Fibroblast of lung (primary cell): ENCODE results near the gene KCNH1. TPM values are rescaled to one million over a fixed set of nuclear protein-coding genes. Genes with fewer than 3 reads are reported as not detected.

Experiments used
- DNase-seq, 2 donors: peaks; one replicate each; pipeline versions ENCODE4 v3.0.0 to v3.0.0-alpha.2; 2010; ENCODE audit warnings: low read depth in 2 of 2
- H2AFZ ChIP-seq: 2 replicates; pipeline ENCODE4 v1.5.1; 2012; ENCODE audit warnings: low read length, control low read depth, inconsistent platforms
- H3K27ac ChIP-seq: 2 replicates; pipeline ENCODE4 v1.5.1; 2011; ENCODE audit warnings: low read length, control low read depth; ENCODE audit not compliant: insufficient read depth
- H3K27me3 ChIP-seq: 2 replicates; pipeline ENCODE4 v1.5.1; 2011; ENCODE audit warnings: mild to moderate bottlenecking, low read length; ENCODE audit not compliant: control insufficient read depth, insufficient read depth
- H3K36me3 ChIP-seq: 2 replicates; pipeline ENCODE4 v1.5.1; 2011; ENCODE audit warnings: low read length; ENCODE audit not compliant: control insufficient read depth, insufficient read depth
- H3K4me1 ChIP-seq: 2 replicates; pipeline ENCODE4 v1.5.1; 2011; ENCODE audit warnings: low read length; ENCODE audit not compliant: control insufficient read depth, insufficient read depth; ENCODE audit errors: extremely low read depth
- H3K4me2 ChIP-seq: 2 replicates; pipeline ENCODE4 v1.5.1; 2011; ENCODE audit warnings: low read length, control low read depth; ENCODE audit not compliant: insufficient read depth; ENCODE audit errors: extremely low read depth
- H3K4me3 ChIP-seq, 4 experiments: fragments of 200-600 bp in 1 of 4; sonication (generic) in 1 of 4; replicated peaks in 1 of 4; 2 replicates each; pipeline ENCODE4 v1.5.1; 2011 to 2016; ENCODE audit warnings: low read length in 4 of 4, low read depth in 3 of 4, mild to moderate bottlenecking in 3 of 4, control low read depth in 2 of 4, inconsistent platforms in 1 of 4, mixed read lengths in 1 of 4; ENCODE audit not compliant: insufficient read depth in 1 of 4; ENCODE audit errors: control extremely low read depth in 1 of 4
- H3K79me2 ChIP-seq: 2 replicates; pipeline ENCODE4 v1.5.1; 2012; ENCODE audit warnings: mild to moderate bottlenecking, low read length, inconsistent platforms; ENCODE audit not compliant: control insufficient read depth, insufficient read depth
- H3K9ac ChIP-seq: 2 replicates; pipeline ENCODE4 v1.5.1; 2011; ENCODE audit warnings: mild to moderate bottlenecking, low read length, control low read depth; ENCODE audit not compliant: insufficient read depth
- H3K9me3 ChIP-seq: 2 replicates; pipeline ENCODE4 v1.5.1; 2012; ENCODE audit warnings: low read depth, low read length; ENCODE audit not compliant: control insufficient read depth, insufficient read depth
- H4K20me1 ChIP-seq: 2 replicates; pipeline ENCODE4 v1.5.1; 2011; ENCODE audit warnings: low read length; ENCODE audit not compliant: control insufficient read depth, insufficient read depth; ENCODE audit errors: extremely low read depth
- CTCF ChIP-seq, 2 donors: IDR thresholded peaks in 1 of 2; conservative IDR thresholded peaks in 1 of 2; 1 replicate in 1 of 2; 2 replicates in 1 of 2; pipeline ENCODE4 v1.5.1; 2011 to 2012; ENCODE audit warnings: low read length in 2 of 2, control low read depth in 1 of 2, inconsistent platforms in 1 of 2, low read depth in 1 of 2, mild to moderate bottlenecking in 1 of 2
- EZH2 ChIP-seq: IDR thresholded peaks from 2 replicates; pipeline ENCODE4 v1.5.1; 2012; ENCODE audit warnings: low read length, control low read depth, mild to moderate bottlenecking; ENCODE audit errors: missing control alignments
- polyA plus RNA-seq, 2 donors: library from polyadenylated mRNA; depleted of rRNA in 1 of 2; stranded (reverse) in 1 of 2; unstranded in 1 of 2; fragments of >200 nt; gene quantifications; 2 replicates each; pipeline ENCODE4 v1.2.1, GENCODE V29; 2011 to 2012; ENCODE audit warnings: missing spikeins in 1 of 2
- total RNA-seq: library from RNA; depleted of rRNA; stranded (reverse); fragments of >200 nt; gene quantifications from 2 replicates; pipeline ENCODE4 v1.2.1, GENCODE V29; 2014

Gene KCNH1
- total and polyA plus RNA-seq, 2 donors (not counting 1 experiment from before 2014, with no cell fraction given): 0.17 to 1.5 TPM

GRCh38 chr1:210771131-210771530 lies 362.8 kb downstream of the KCNH1 start:
- Histone ChIP-seq H3K4me2 (no peak overlapping the region), H3K79me2 (no peaks in the 10 kb centered on the region), H2AFZ (no peak overlapping the region), H4K20me1 (no peaks in the 10 kb centered on the region), H3K36me3 (no peaks in the 10 kb centered on the region), H3K4me3 (no peak overlapping the region), H3K4me1 (no peaks in the 10 kb centered on the region), H3K9ac (no peak overlapping the region), H3K27ac (no peak overlapping the region), H3K9me3 (no peaks in the 10 kb centered on the region), H3K27me3 (no peaks in the 10 kb centered on the region)
- TF ChIP-seq EZH2: no peak
- TF ChIP-seq CTCF (conservative IDR thresholded peaks at IDR 0.05 in 1 of 2, IDR thresholded peaks at IDR 0.05 in 1 of 2; ENCODE audit: low read depth in 1 of 2, low read length in 2 of 2): no peak
- DNase-seq: no peak

DNA sequence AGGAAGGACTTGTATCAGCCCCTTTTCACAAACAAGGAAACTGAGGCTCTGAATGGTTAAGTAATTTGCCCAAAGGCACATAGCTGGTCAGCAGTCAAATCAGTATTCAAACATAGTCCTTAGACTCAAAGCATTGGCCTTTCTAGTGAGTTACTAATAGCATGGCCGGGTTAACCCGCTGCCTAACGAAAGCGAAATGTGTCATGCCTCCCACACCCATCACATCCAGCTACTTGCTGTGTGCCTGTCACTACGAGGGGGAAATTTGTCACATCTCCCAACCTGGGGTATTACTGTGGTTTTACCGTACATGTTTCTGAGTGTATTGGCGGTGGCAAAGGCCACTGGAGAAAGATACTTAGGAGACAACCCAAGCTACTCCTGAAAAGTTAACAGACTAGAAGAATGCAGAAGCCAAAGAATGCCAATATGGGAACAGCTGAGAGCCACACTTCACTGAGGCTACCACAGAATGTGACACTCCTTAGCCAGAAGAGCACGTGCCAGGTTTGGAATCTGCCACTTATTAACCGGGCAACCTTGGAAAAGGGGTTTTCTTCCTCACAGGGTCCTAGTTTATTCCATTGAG lies 363.5 kb downstream of the KCNH1 start:
- Histone ChIP-seq H3K27ac (no peak overlapping the region), H3K9me3 (no peaks in the 10 kb centered on the region), H3K4me3 (no peak overlapping the region), H3K4me2 (no peak overlapping the region), H2AFZ (no peak overlapping the region), H3K9ac (no peak overlapping the region), H3K36me3 (no peaks in the 10 kb centered on the region), H3K4me1 (no peaks in the 10 kb centered on the region), H3K27me3 (no peaks in the 10 kb centered on the region), H3K79me2 (no peaks in the 10 kb centered on the region), H4K20me1 (no peaks in the 10 kb centered on the region)
- DNase-seq: no peak
- no peak for TF ChIP-seq CTCF (conservative IDR thresholded peaks at IDR 0.05 in 1 of 2, IDR thresholded peaks at IDR 0.05 in 1 of 2; ENCODE audit: low read depth in 1 of 2, low read length in 2 of 2)
- TF ChIP-seq EZH2: no peak

GRCh38 chr1:210769473-210769872 lies 364.5 kb downstream of the KCNH1 start:
- TF ChIP-seq CTCF (conservative IDR thresholded peaks at IDR 0.05 in 1 of 2, IDR thresholded peaks at IDR 0.05 in 1 of 2; ENCODE audit: low read depth in 1 of 2, low read length in 2 of 2): no peak
- no peaks in the 10 kb centered on the region for H3K79me2 ChIP-seq
- no peak overlapping the region for H2AFZ ChIP-seq
- DNase-seq: no peak
- H3K27ac ChIP-seq: no peak overlapping the region
- no peaks in the 10 kb centered on the region for H4K20me1 ChIP-seq
- no peak overlapping the region for H3K9ac ChIP-seq
- no peaks in the 10 kb centered on the region for H3K27me3 ChIP-seq
- H3K4me1 ChIP-seq: no peaks in the 10 kb centered on the region
- no peak overlapping the region for H3K4me3 ChIP-seq
- H3K36me3 ChIP-seq: no peaks in the 10 kb centered on the region
- no peak overlapping the region for H3K4me2 ChIP-seq
- no peaks in the 10 kb centered on the region for H3K9me3 ChIP-seq
